Mesenchymal stem cell (in vitro differentiated cells and primary cell): ENCODE data around the gene GABRB3.
"Not testable (repeated sequence)": the region's sequence is repeated elsewhere in the genome, so short reads cannot be mapped to it uniquely, and the experiment has no call there.

ENCODE experiments used
- DNase-seq: peaks from one replicate; pipeline ENCODE4 v3.0.0-alpha.2; 2013
- H2AFZ ChIP-seq: one replicate; pipeline ENCODE4 v1.6.1; 2013; ENCODE audit warnings: low read depth, mild to moderate bottlenecking, control low read depth, inconsistent platforms, low read length, moderate library complexity
- H2AK5ac ChIP-seq: 2 replicates; pipeline ENCODE4 v1.6.1; 2013; ENCODE audit warnings: low read length, moderate library complexity, mild to moderate bottlenecking, inconsistent platforms; ENCODE audit not compliant: severe bottlenecking
- H2BK120ac ChIP-seq: one replicate; pipeline ENCODE4 v1.6.1; 2013; ENCODE audit warnings: low read depth, mild to moderate bottlenecking, inconsistent platforms, low read length, moderate library complexity
- H2BK12ac ChIP-seq, 2 experiments: one replicate each; pipeline ENCODE4 v1.6.1; 2013; ENCODE audit warnings: inconsistent platforms in 2 of 2, low read length in 2 of 2, mild to moderate bottlenecking in 2 of 2, moderate library complexity in 2 of 2, control low read depth in 1 of 2
- H2BK15ac ChIP-seq: one replicate; pipeline ENCODE4 v1.6.1; 2013; ENCODE audit warnings: mild to moderate bottlenecking, low read depth, inconsistent platforms; ENCODE audit not compliant: poor library complexity, severe bottlenecking
- H2BK5ac ChIP-seq: 2 replicates; pipeline ENCODE4 v1.6.1; 2013; ENCODE audit warnings: low read depth, mild to moderate bottlenecking, low read length, control low read depth, inconsistent platforms; ENCODE audit not compliant: poor library complexity, severe bottlenecking
- H3K14ac ChIP-seq, 2 experiments: one replicate each; pipeline ENCODE4 v1.6.1; 2013; ENCODE audit warnings: inconsistent platforms in 2 of 2, low read length in 2 of 2, control low read depth in 1 of 2, mild to moderate bottlenecking in 1 of 2, moderate library complexity in 1 of 2
- H3K18ac ChIP-seq, 2 experiments: one replicate each; pipeline ENCODE4 v1.6.1; 2013; ENCODE audit warnings: inconsistent platforms in 2 of 2, low read length in 2 of 2, control low read depth in 1 of 2, low read depth in 1 of 2, mild to moderate bottlenecking in 1 of 2
- H3K23ac ChIP-seq, 2 experiments: one replicate each; pipeline ENCODE4 v1.6.1; 2013; ENCODE audit warnings: inconsistent platforms in 2 of 2, low read length in 2 of 2, mild to moderate bottlenecking in 2 of 2, moderate library complexity in 2 of 2, control low read depth in 1 of 2
- H3K27ac ChIP-seq: 2 replicates; pipeline ENCODE4 v1.5.1; 2013; ENCODE audit warnings: mild to moderate bottlenecking, moderate library complexity, low read length, control low read depth, inconsistent platforms; ENCODE audit not compliant: poor library complexity, severe bottlenecking
- H3K27me3 ChIP-seq, 2 experiments: 2 replicates each; pipeline versions ENCODE4 v1.6.1 to v1.7.0; 2013; ENCODE audit warnings: low read length in 2 of 2, mild to moderate bottlenecking in 2 of 2, moderate library complexity in 2 of 2, control low read depth in 1 of 2, inconsistent platforms in 1 of 2; ENCODE audit not compliant: control insufficient read depth in 1 of 2, insufficient read depth in 1 of 2
- H3K36me3 ChIP-seq, 2 experiments: 2 replicates each; pipeline versions ENCODE4 v1.6.1 to v1.7.0; 2013; ENCODE audit warnings: low read length in 2 of 2, control low read depth in 1 of 2, inconsistent platforms in 1 of 2, low read depth in 1 of 2, mild to moderate bottlenecking in 1 of 2; ENCODE audit not compliant: insufficient read depth in 2 of 2, control insufficient read depth in 1 of 2
- H3K4ac ChIP-seq, 2 experiments: one replicate each; pipeline ENCODE4 v1.6.1; 2013; ENCODE audit warnings: inconsistent platforms in 2 of 2, low read length in 2 of 2, mild to moderate bottlenecking in 2 of 2, moderate library complexity in 2 of 2, control low read depth in 1 of 2, low read depth in 1 of 2
- H3K4me1 ChIP-seq: 2 replicates; pipeline ENCODE4 v1.6.1; 2013; ENCODE audit warnings: low read depth, low read length, control low read depth; ENCODE audit not compliant: control insufficient read depth, insufficient read depth
- H3K4me2 ChIP-seq: 2 replicates; pipeline ENCODE4 v1.6.1; 2013; ENCODE audit warnings: low read length, mild to moderate bottlenecking, inconsistent platforms; ENCODE audit not compliant: poor library complexity, severe bottlenecking
- H3K4me3 ChIP-seq, 2 experiments: 2 replicates each; pipeline versions ENCODE4 v1.5.1 to v1.7.0; 2013; ENCODE audit warnings: low read length in 2 of 2, mild to moderate bottlenecking in 2 of 2, control low read depth in 1 of 2, low read depth in 1 of 2; ENCODE audit not compliant: insufficient read depth in 1 of 2
- H3K79me1 ChIP-seq: replicated peaks from 2 replicates; pipeline ENCODE4 v1.6.1; 2013; ENCODE audit warnings: mild to moderate bottlenecking, control low read depth, low read length, inconsistent platforms; ENCODE audit not compliant: poor library complexity, severe bottlenecking
- H3K9ac ChIP-seq: 2 replicates; pipeline ENCODE4 v1.7.0; 2013; ENCODE audit warnings: mild to moderate bottlenecking, low read length, moderate library complexity
- H3K9me3 ChIP-seq: 2 replicates; pipeline ENCODE4 v1.7.0; 2013; ENCODE audit warnings: mild to moderate bottlenecking, low read length; ENCODE audit not compliant: control insufficient read depth
- H4K8ac ChIP-seq: one replicate; pipeline ENCODE4 v1.6.1; 2013; ENCODE audit warnings: inconsistent platforms, mild to moderate bottlenecking, low read length, moderate library complexity
- H4K91ac ChIP-seq: one replicate; pipeline ENCODE4 v1.6.1; 2013; ENCODE audit warnings: mild to moderate bottlenecking, low read length, inconsistent platforms
- WGBS: methylation state at CpG from one replicate; pipeline ENCODE4 v1.1.7; 2013; ENCODE audit warnings: mixed read lengths; 5-methylcytosine and 5-hydroxymethylcytosine counted together

GABRB3 gene

GRCh38 chr15:26719866-26720265, 53.0 kb downstream of the GABRB3 start:
- not testable (repeated sequence) for H2BK15ac ChIP-seq, H3K27ac ChIP-seq, H3K36me3 ChIP-seq, DNase-seq, H3K18ac ChIP-seq, H2AFZ ChIP-seq, H3K9me3 ChIP-seq, H3K79me1 ChIP-seq, H2BK12ac ChIP-seq, H2AK5ac ChIP-seq, H3K27me3 ChIP-seq, H4K91ac ChIP-seq, H2BK5ac ChIP-seq, H3K4ac ChIP-seq, H3K4me2 ChIP-seq, H3K9ac ChIP-seq, H3K23ac ChIP-seq, H3K14ac ChIP-seq, H4K8ac ChIP-seq, H3K4me1 ChIP-seq, H2BK120ac ChIP-seq, H3K4me3 ChIP-seq
- 33% methylated on average over 5 of the region's 5 CpGs for WGBS

- H3K4me2 ChIP-seq = no peak overlapping the region
- H2BK120ac ChIP-seq = no peak overlapping the region
- no peak overlapping the region for H2BK5ac ChIP-seq
- no peak overlapping the region for H2BK12ac ChIP-seq
- H3K14ac ChIP-seq = no peak overlapping the region
- H3K9ac ChIP-seq = no peak overlapping the region
- no peak overlapping the region for H4K8ac ChIP-seq
- H2AK5ac ChIP-seq = no peak overlapping the region
- no peaks in the 10 kb centered on the region for H3K79me1 ChIP-seq
- no peak overlapping the region for H3K27ac ChIP-seq
- no peak overlapping the region for H4K91ac ChIP-seq
- H3K4ac ChIP-seq = no peak overlapping the region
- WGBS = 47% methylated on average over 1 of the region's 3 CpGs
- H3K23ac ChIP-seq = no peak overlapping the region
- no peaks in the 10 kb centered on the region for H3K27me3 ChIP-seq
- no peaks in the 10 kb centered on the region for H3K4me1 ChIP-seq
- H2BK15ac ChIP-seq = no peak overlapping the region
- peaks cover 6% of the 10 kb centered on the region for H3K9me3 ChIP-seq
- no peaks in the 10 kb centered on the region for H3K36me3 ChIP-seq
- no peak overlapping the region for H2AFZ ChIP-seq
- H3K4me3 ChIP-seq = no peak overlapping the region
- H3K18ac ChIP-seq = no peak overlapping the region
- no peak for DNase-seq
Measured at GRCh38 chr15:26716069-26716468, 56.8 kb downstream of the GABRB3 start.

GRCh38 chr15:26713498-26713897, 59.4 kb downstream of the GABRB3 start:
- no peak overlapping the region for H2BK15ac ChIP-seq
- H3K4me2 ChIP-seq = no peak overlapping the region
- no peak overlapping the region for H2AK5ac ChIP-seq
- WGBS = 91% methylated on average over 5 of the region's 5 CpGs
- H3K79me1 ChIP-seq = no peaks in the 10 kb centered on the region
- H2BK5ac ChIP-seq = no peak overlapping the region
- H3K4me1 ChIP-seq = no peaks in the 10 kb centered on the region
- H3K27me3 ChIP-seq = no peaks in the 10 kb centered on the region
- H2AFZ ChIP-seq = no peak overlapping the region
- H4K8ac ChIP-seq = no peak overlapping the region
- no peak overlapping the region for H3K9ac ChIP-seq
- H3K23ac ChIP-seq = no peak overlapping the region
- no peak overlapping the region for H2BK120ac ChIP-seq
- H3K18ac ChIP-seq = no peak overlapping the region
- H3K36me3 ChIP-seq = no peaks in the 10 kb centered on the region
- DNase-seq = no peak
- no peak overlapping the region for H3K4ac ChIP-seq
- no peak overlapping the region for H3K27ac ChIP-seq
- peaks cover 4% of the 10 kb centered on the region for H3K9me3 ChIP-seq
- no peak overlapping the region for H4K91ac ChIP-seq
- H3K14ac ChIP-seq = no peak overlapping the region
- no peak overlapping the region for H2BK12ac ChIP-seq
- no peak overlapping the region for H3K4me3 ChIP-seq

- H4K91ac ChIP-seq = no peak overlapping the region
- no peaks in the 10 kb centered on the region for H3K4me1 ChIP-seq
- H3K4me3 ChIP-seq = no peak overlapping the region
- no peak overlapping the region for H3K23ac ChIP-seq
- H3K27me3 ChIP-seq = no peaks in the 10 kb centered on the region
- H3K4ac ChIP-seq = no peak overlapping the region
- no peak overlapping the region for H3K18ac ChIP-seq
- H3K36me3 ChIP-seq = no peaks in the 10 kb centered on the region
- H3K79me1 ChIP-seq = no peaks in the 10 kb centered on the region
- no peak overlapping the region for H2BK15ac ChIP-seq
- no peak overlapping the region for H2BK5ac ChIP-seq
- 69% methylated on average over 5 of the region's 5 CpGs for WGBS
- no peak overlapping the region for H3K9ac ChIP-seq
- H3K27ac ChIP-seq = no peak overlapping the region
- H2AK5ac ChIP-seq = no peak overlapping the region
- peaks cover 4% of the 10 kb centered on the region for H3K9me3 ChIP-seq
- no peak overlapping the region for H3K14ac ChIP-seq
- H2BK12ac ChIP-seq = no peak overlapping the region
- no peak overlapping the region for H2BK120ac ChIP-seq
- H4K8ac ChIP-seq = no peak overlapping the region
- H2AFZ ChIP-seq = no peak overlapping the region
- no peak for DNase-seq
- no peak overlapping the region for H3K4me2 ChIP-seq
Measured at GRCh38 chr15:26712335-26712734, 60.5 kb downstream of the GABRB3 start.
